HepG2 (cell line): Measurements from ENCODE around the gene APBA1. TPM values are rescaled to one million over a fixed set of nuclear protein-coding genes. Genes with fewer than 3 reads are reported as not detected.

ENCODE experiments used
- ARID4A ChIP-seq: sonication (generic); formaldehyde crosslinking; IDR thresholded peaks from 2 replicates; pipeline ENCODE4 v1.5.0; 2020; ENCODE audit warnings: mild to moderate bottlenecking, missing genetic modification reagents, borderline replicate concordance
- ATF7 ChIP-seq, 2 experiments: fragments of 450-650 bp in 1 of 2; sonication (generic) in 1 of 2; formaldehyde crosslinking in 1 of 2; IDR thresholded peaks; 2 replicates each; pipeline versions ENCODE4 v1.4.0 to v1.6.1; 2016 to 2020; ENCODE audit warnings: antibody characterized with exemption in 1 of 2, mild to moderate bottlenecking in 1 of 2, missing genetic modification reagents in 1 of 2
- CBX2 ChIP-seq, 2 experiments: fragments of 200-600 bp in 1 of 2; sonication (generic); formaldehyde crosslinking in 1 of 2; IDR thresholded peaks; 2 replicates each; pipeline versions ENCODE4 v1.7.0 to v1.8.1; 2018 to 2022; ENCODE audit warnings: low read depth in 2 of 2, low read length in 1 of 2, mild to moderate bottlenecking in 1 of 2, missing genetic modification reagents in 1 of 2
- FOXA1 ChIP-seq, 2 experiments: fragments of 450-650 bp in 1 of 2; sonication (generic) in 1 of 2; formaldehyde crosslinking in 1 of 2; IDR thresholded peaks; 2 replicates each; pipeline versions ENCODE4 v1.4.0 to v1.6.1; 2016 to 2020; ENCODE audit warnings: missing genetic modification reagents in 1 of 2
- GMEB2 ChIP-seq: IDR thresholded peaks from 2 replicates; pipeline ENCODE4 v1.6.1; 2016; ENCODE audit warnings: missing biosample characterization, missing genetic modification reagents, low read depth
- MAF1 ChIP-seq: sonication (generic); formaldehyde crosslinking; IDR thresholded peaks from 2 replicates; pipeline ENCODE4 v1.5.0; 2020; ENCODE audit warnings: missing genetic modification reagents, borderline replicate concordance
- PTBP1 ChIP-seq: fragments of 200-400 bp; formaldehyde crosslinking; IDR thresholded peaks from 2 replicates; pipeline ENCODE4 v1.6.1; 2018; ENCODE audit warnings: low read length, low read depth; ENCODE audit not compliant: poor library complexity, severe bottlenecking
- SNRNP70 ChIP-seq: fragments of 200-400 bp; formaldehyde crosslinking; IDR thresholded peaks from 2 replicates; pipeline ENCODE4 v1.6.1; 2017; ENCODE audit warnings: mild to moderate bottlenecking, low read depth, low read length, moderate library complexity
- ZBED4 ChIP-seq: sonication (generic); formaldehyde crosslinking; IDR thresholded peaks from 2 replicates; pipeline ENCODE4 v1.4.0; 2020; ENCODE audit warnings: missing genetic modification reagents, borderline replicate concordance
- ZKSCAN1 ChIP-seq: fragments of 150-350 bp; IDR thresholded peaks from 2 replicates; pipeline ENCODE4 v1.6.1; 2014; ENCODE audit warnings: low read length
- ZNF160 ChIP-seq: sonication (generic); formaldehyde crosslinking; IDR thresholded peaks from 2 replicates; pipeline ENCODE4 v1.8.0; 2022; ENCODE audit warnings: mild to moderate bottlenecking, inconsistent platforms, missing genetic modification reagents
- ZNF431 ChIP-seq: sonication (generic); formaldehyde crosslinking; IDR thresholded peaks from 2 replicates; pipeline ENCODE4 v1.9.0; 2022; ENCODE audit warnings: missing genetic modification reagents, low read depth, mild to moderate bottlenecking, borderline replicate concordance
- ZNF460 ChIP-seq: sonication (generic); formaldehyde crosslinking; IDR thresholded peaks from 2 replicates; pipeline ENCODE4 v1.5.1; 2020; ENCODE audit warnings: missing genetic modification reagents, mild to moderate bottlenecking, borderline replicate concordance
- ZNF574 ChIP-seq: sonication (generic); formaldehyde crosslinking; IDR thresholded peaks from 2 replicates; pipeline ENCODE4 v1.4.0; 2020; ENCODE audit warnings: missing genetic modification reagents
- polyA plus RNA-seq, 8 experiments: library from polyadenylated mRNA; depleted of rRNA in 3 of 8; stranded (reverse) in 7 of 8; unstranded in 1 of 8; fragments of >200 nt; fragmentation: Illumina TruSeq in 4 of 8; extraction: Trizol in 4 of 8; gene quantifications; 2 replicates each; pipeline versions ENCODE4 v1.2.1 to v1.2.3, GENCODE V29; 2011 to 2016; ENCODE audit warnings: low read depth in 4 of 8, missing spikeins in 1 of 8, mixed read lengths in 1 of 8; ENCODE audit not compliant: insufficient read depth in 1 of 8
- total RNA-seq, 5 experiments: library from RNA; depleted of rRNA; stranded (reverse); fragments of >200 nt; fragmentation: Illumina TruSeq; extraction: Trizol; gene quantifications; 2 replicates each; pipeline ENCODE4 v1.2.3, GENCODE V29; 2016; ENCODE audit warnings: low read depth in 1 of 5

The APBA1 gene
- total and polyA plus RNA-seq, 2 of the 13 experiments (the other 11 are each of a cell fraction or from before 2014, with no cell fraction given) = 0.15 TPM; not detected in 1

GRCh38 chr9:69672596-69673310, 582 bp upstream of the APBA1 start (continued):
- TF ChIP-seq ZNF574 (peak; percentile 71), CBX2 (IDR thresholded peaks at IDR 0.05; ENCODE audit: low read depth, low read length) (no peak), CBX2 (CRISPR knock-in tag; IDR thresholded peaks at IDR 0.05; ENCODE audit: low read depth) (0 out of 2 replicates have a peak, but pooled peaks have one; percentile 65), PTBP1 (no peak), ZNF460 (CRISPR knock-in tag) (no peak), FOXA1 (IDR thresholded peaks at IDR 0.05) (no peak), FOXA1 (CRISPR knock-in tag; IDR thresholded peaks at IDR 0.05) (no peak), SNRNP70 (no peak), ZKSCAN1 (no peak), MAF1 (CRISPR knock-in tag) (no peak), ZBED4 (CRISPR knock-in tag) (peak; percentile 65; the same call in 1 of the 2 replicates), ARID4A (CRISPR knock-in tag) (peak; percentile 25; the same call in 1 of the 2 replicates), ZNF431 (no peak), ZNF160 (CRISPR knock-in tag) (no peak), GMEB2 (CRISPR knock-in tag) (no peak), ATF7 (IDR thresholded peaks at IDR 0.05) (no peak), ATF7 (CRISPR knock-in tag; IDR thresholded peaks at IDR 0.05) (no peak)
